ENCODE data around the gene UTS2. TPM values are rescaled to one million over a fixed set of nuclear protein-coding genes. Genes with fewer than 3 reads are reported as not detected.
A peak's percentile ranks its signal among the peaks of the same experiment; 100 is the strongest.

UTS2 gene
- total RNA-seq, 1 experiment from 2014 or later = not detected

- H3K9me3 ChIP-seq (ENCODE audit: control insufficient read depth, insufficient read depth, low read depth, low read length) = peaks cover 14% of the 10 kb centered on the region
- no peak for ATAC-seq
- intact Hi-C loops (cut with micrococcal nuclease; ENCODE audit: unreplicated experiment) = no loop called here
- BruUV-seq (replicated peaks) = no TSS peak
- in situ Hi-C loops (cut with HindIII; ENCODE audit: low pct_unique_long_range_greater_than_20kb, low sequenced_read_pairs) = no loop called here
- ChIA-PET POLR2A (no interaction called here), CTCF (no interaction called here)
- no peaks in the 10 kb centered on the region for H3K27me3 ChIP-seq (ENCODE audit: control insufficient read depth, insufficient read depth, low read length)
- H3K36me3 ChIP-seq (ENCODE audit: control insufficient read depth, insufficient read depth, low read length) = peaks cover 18% of the 10 kb centered on the region
- no peak overlapping the region for H3K4me3 ChIP-seq (ENCODE audit: low read depth in 2 of 2, low read length in 2 of 2)
- no peak for TF ChIP-seq TCF7L2 (IDR thresholded peaks at IDR 0.05; ENCODE audit: low read depth, low read length)
- TF ChIP-seq POLR2AphosphoS5 (IDR thresholded peaks at IDR 0.05; ENCODE audit: low read depth, low read length) = no peak
- no peak for TF ChIP-seq REST (IDR thresholded peaks at IDR 0.05; ENCODE audit: insufficient read depth in 1 of 2, low read depth in 2 of 2, low read length in 1 of 2)
- TF ChIP-seq SIN3A (IDR thresholded peaks at IDR 0.05; ENCODE audit: borderline replicate concordance, insufficient read depth, low read depth, low read length) = no peak
- TF ChIP-seq CTCF (IDR thresholded peaks at IDR 0.05) = no peak
- DNase-seq (ENCODE audit: low read depth, low spot score) = no peak
- no peak overlapping the region for H3K27ac ChIP-seq (ENCODE audit: low read length)
- H3K4me1 ChIP-seq (ENCODE audit: control insufficient read depth, insufficient read depth, low read length) = no peaks in the 10 kb centered on the region
Observed at GRCh38 chr1:7811476-7811875, 41.4 kb downstream of the UTS2 start.

- in situ Hi-C loops (cut with HindIII; ENCODE audit: low pct_unique_long_range_greater_than_20kb, low sequenced_read_pairs) = no loop called here
- TF ChIP-seq TCF7L2 (IDR thresholded peaks at IDR 0.05; ENCODE audit: low read depth, low read length) (no peak), CTCF (IDR thresholded peaks at IDR 0.05) (no peak), REST (IDR thresholded peaks at IDR 0.05; ENCODE audit: insufficient read depth in 1 of 2, low read depth in 2 of 2, low read length in 1 of 2) (no peak), SIN3A (IDR thresholded peaks at IDR 0.05; ENCODE audit: borderline replicate concordance, insufficient read depth, low read depth, low read length) (no peak), POLR2AphosphoS5 (IDR thresholded peaks at IDR 0.05; ENCODE audit: low read depth, low read length) (no peak)
- H3K27me3 ChIP-seq (ENCODE audit: control insufficient read depth, insufficient read depth, low read length) = no peaks in the 10 kb centered on the region
- intact Hi-C loops (cut with micrococcal nuclease; ENCODE audit: unreplicated experiment) = no loop called here
- BruUV-seq (replicated peaks) = no TSS peak
- H3K27ac ChIP-seq (ENCODE audit: low read length) = no peak overlapping the region
- ChIA-PET CTCF (no interaction called here), POLR2A (interaction anchor here (0.7 kb wide), 1 partner anchor 9 kb away, joined by 3 read pairs; no protein-coding TSS in a partner anchor)
- no peak overlapping the region for H3K4me3 ChIP-seq (ENCODE audit: low read depth in 2 of 2, low read length in 2 of 2)
- peak; percentile 24 for DNase-seq (ENCODE audit: low read depth, low spot score)
- no peaks in the 10 kb centered on the region for H3K4me1 ChIP-seq (ENCODE audit: control insufficient read depth, insufficient read depth, low read length)
- peaks cover 21% of the 10 kb centered on the region for H3K36me3 ChIP-seq (ENCODE audit: control insufficient read depth, insufficient read depth, low read length)
- ATAC-seq = no peak
- H3K9me3 ChIP-seq (ENCODE audit: control insufficient read depth, insufficient read depth, low read depth, low read length) = peaks cover 14% of the 10 kb centered on the region
Observed at GRCh38 chr1:7810395-7810794, 42.5 kb downstream of the UTS2 start.

Data from Panc1 (cell line).